Naive thymus-derived CD4-positive, alpha-beta T cell (primary cell): ENCODE results near the gene CCR3. TPM values are rescaled to one million over a fixed set of nuclear protein-coding genes. Genes with fewer than 3 reads are reported as not detected.

Source experiments
- ATAC-seq: fragments of 150-1000 bp; cut with Tn5 transposase; 2 replicates; pipeline ENCODE4 v1.10.0; 2021; ENCODE audit warnings: mild to moderate bottlenecking, moderate library complexity
- CTCF ChIA-PET: fragments of 350-600 bp; sonication (Branson Sonifier 250); formaldehyde crosslinking; loops from one replicate; lab custom pipeline; 2021; ENCODE audit warnings: antibody characterized with exemption; lab: Charles Lee
- POLR2A ChIA-PET: fragments of 350-600 bp; sonication (Branson Sonifier 250); formaldehyde crosslinking; loops from one replicate; lab custom pipeline; 2021; ENCODE audit warnings: antibody characterized with exemption, inconsistent platforms; lab: Charles Lee
- DNase-seq, 9 donors: peaks; one replicate each; pipeline versions ENCODE4 v3.0.0 to v3.0.0-alpha.2; 2020 to 2022; ENCODE audit warnings: mixed read lengths in 1 of 9
- H3K27ac ChIP-seq: one replicate; pipeline ENCODE4 v1.7.0; 2013; ENCODE audit warnings: mild to moderate bottlenecking, low read depth, low read length, moderate library complexity
- H3K27me3 ChIP-seq, 2 donors: one replicate each; pipeline ENCODE4 v1.7.0; 2013; ENCODE audit warnings: low read length in 2 of 2, mild to moderate bottlenecking in 2 of 2, moderate library complexity in 2 of 2; ENCODE audit not compliant: control insufficient read depth in 2 of 2, insufficient read depth in 2 of 2
- H3K36me3 ChIP-seq, 3 experiments: 1 replicate in 2 of 3; 2 replicates in 1 of 3; pipeline ENCODE4 v1.7.0; 2013; ENCODE audit warnings: low read length in 3 of 3, mild to moderate bottlenecking in 3 of 3, moderate library complexity in 1 of 3; ENCODE audit not compliant: insufficient read depth in 3 of 3, control insufficient read depth in 2 of 3
- H3K4me1 ChIP-seq, 2 donors: one replicate each; pipeline ENCODE4 v1.7.0; 2013; ENCODE audit warnings: low read length in 2 of 2, mild to moderate bottlenecking in 2 of 2, moderate library complexity in 1 of 2; ENCODE audit not compliant: control insufficient read depth in 2 of 2, insufficient read depth in 2 of 2
- H3K4me3 ChIP-seq: 2 replicates; pipeline ENCODE4 v1.7.0; 2013; ENCODE audit warnings: mild to moderate bottlenecking, low read length
- H3K9me3 ChIP-seq, 3 experiments: 1 replicate in 2 of 3; 2 replicates in 1 of 3; pipeline ENCODE4 v1.7.0; 2013; ENCODE audit warnings: low read length in 3 of 3; ENCODE audit not compliant: control insufficient read depth in 2 of 3
- H3K27ac Mint-ChIP-seq, 9 donors: one replicate each; pipeline ENCODE4 v1.8.0; 2020 to 2022; ENCODE audit warnings: mixed read lengths in 9 of 9, mild to moderate bottlenecking in 8 of 9, moderate library complexity in 5 of 9, inconsistent platforms in 2 of 9
- H3K27me3 Mint-ChIP-seq, 5 donors: one replicate each; pipeline ENCODE4 v1.8.0; 2021 to 2022; ENCODE audit warnings: mixed read lengths in 5 of 5, mild to moderate bottlenecking in 1 of 5
- H3K36me3 Mint-ChIP-seq, 5 donors: one replicate each; pipeline ENCODE4 v1.8.0; 2020 to 2022; ENCODE audit warnings: mixed read lengths in 5 of 5, mild to moderate bottlenecking in 3 of 5, inconsistent platforms in 1 of 5
- H3K4me1 Mint-ChIP-seq, 7 donors: one replicate each; pipeline ENCODE4 v1.8.0; 2020 to 2022; ENCODE audit warnings: mixed read lengths in 7 of 7, mild to moderate bottlenecking in 3 of 7, inconsistent platforms in 1 of 7
- H3K4me3 Mint-ChIP-seq, 10 donors: one replicate each; pipeline ENCODE4 v1.8.0; 2020 to 2022; ENCODE audit warnings: mild to moderate bottlenecking in 10 of 10, mixed read lengths in 10 of 10, moderate library complexity in 6 of 10, inconsistent platforms in 2 of 10
- H3K9me3 Mint-ChIP-seq, 11 donors: one replicate each; pipeline ENCODE4 v1.8.0; 2020 to 2022; ENCODE audit warnings: mixed read lengths in 11 of 11, mild to moderate bottlenecking in 4 of 11, inconsistent platforms in 1 of 11, moderate library complexity in 1 of 11
- intact Hi-C, 2 donors: fragments of 100-400 bp; cut with micrococcal nuclease; formaldehyde crosslinking; loops; one replicate each; pipeline ENCODE4 v1.15.1; 2023
- polyA plus RNA-seq, 2 donors: library from polyadenylated mRNA; unstranded; fragments of 300-500 nt; fragmentation: Illumina TruSeq; gene quantifications; one replicate each; pipeline ENCODE4 v1.2.3, GENCODE V29; 2021
- total RNA-seq, 6 experiments: library from RNA in 5 of 6; stranded (reverse) in 5 of 6; gene quantifications; 1 replicate in 5 of 6; 2 replicates in 1 of 6; pipeline ENCODE4 v1.2.3 and lab custom pipeline; 2021 to 2026

Gene CCR3
- total and polyA plus RNA-seq, 7 experiments from 2014 or later: 0.17 to 7.4 (median 2.4) TPM; not detected in 4

GRCh38 chr3:46208167-46208704 is 34.0 kb upstream of the CCR3 start, which contains the start of gene CCR1:
Gene CCR1, minus strand, starts transcription at chr3:46208313. Its CDS starts 4,000 bp downstream, at chr3:46204313.
- Mint-ChIP-seq H3K4me1 (peaks cover 8 to 64% (median 24%) of the 10 kb centered on the region in 7 donors), H3K4me3 (peak within 1 kb of the TSS in 4 of 10 donors; percentile 8 to 72 (median 41)), H3K9me3 (no peaks in the 10 kb centered on the region), H3K36me3 (peaks cover 0 to 36% (median 0%) of the 10 kb centered on the region in 5 donors), H3K27me3 (peaks cover 0 to 2% (median 0%) of the 10 kb centered on the region in 5 donors), H3K27ac (peak within 1 kb of the TSS in 8 of 9 donors; percentile 5 to 93 (median 57))
- H3K27me3 ChIP-seq: no peaks in the 10 kb centered on the region
- no peak within 1 kb of the TSS for H3K4me3 ChIP-seq
- ATAC-seq: peak; percentile 72
- H3K36me3 ChIP-seq: no peaks in the 10 kb centered on the region
- peaks cover 13 to 44% of the 10 kb centered on the region in 2 donors for H3K4me1 ChIP-seq
- POLR2A ChIA-PET: interaction anchor here (1.0 kb wide), 1 partner anchor 9 kb away, joined by 3 read pairs; no protein-coding TSS in a partner anchor
- peak in 2 of 9 donors; percentile 0 to 64 for DNase-seq
- CTCF ChIA-PET: no interaction called here
- intact Hi-C loops: loop anchor here in 1 of 2 donors (1.0 to 2.0 kb wide), 4 partner anchors 110 to 269 kb away; no protein-coding TSS in a partner anchor
- no peaks in the 10 kb centered on the region for H3K9me3 ChIP-seq
- H3K27ac ChIP-seq: no peak within 1 kb of the TSS

- Histone ChIP-seq H3K27ac (no peak overlapping the region), H3K4me1 (peaks cover 21 to 52% of the 10 kb centered on the region in 2 donors), H3K9me3 (no peaks in the 10 kb centered on the region), H3K27me3 (no peaks in the 10 kb centered on the region), H3K36me3 (no peaks in the 10 kb centered on the region), H3K4me3 (no peak overlapping the region)
- Mint-ChIP-seq H3K9me3 (no peaks in the 10 kb centered on the region), H3K4me1 (peaks cover 8 to 62% (median 23%) of the 10 kb centered on the region in 7 donors), H3K27me3 (peaks cover 0 to 2% (median 0%) of the 10 kb centered on the region in 5 donors), H3K4me3 (peak overlapping the region in 1 of 10 donors; percentile 72), H3K36me3 (peaks cover 0 to 27% (median 0%) of the 10 kb centered on the region in 5 donors), H3K27ac (peak overlapping the region in 7 of 9 donors; percentile 5 to 93 (median 56))
- intact Hi-C loops: loop anchor here in 1 of 2 donors (2.0 kb wide), 1 partner anchor 270 kb away; no protein-coding TSS in a partner anchor
- DNase-seq (no peak), ATAC-seq (no peak)
- POLR2A ChIA-PET: interaction anchor here (0.9 kb wide), 1 partner anchor 11 kb away, joined by 3 read pairs; no protein-coding TSS in a partner anchor
- CTCF ChIA-PET: no interaction called here
Measured at GRCh38 chr3:46209053-46209452, 33.2 kb upstream of the CCR3 start.

GRCh38 chr3:46209746-46210470 is 32.4 kb upstream of the CCR3 start:
- intact Hi-C loops: loop anchor here (2.0 to 5.0 kb wide), 2 partner anchors 113 to 271 kb away; no protein-coding TSS in a partner anchor
- H3K4me3 Mint-ChIP-seq: no peak overlapping the region

GRCh38 chr3:46212101-46212500 is 30.2 kb upstream of the CCR3 start:
- CTCF ChIA-PET: no interaction called here
- H3K27ac ChIP-seq: no peak overlapping the region
- no peak overlapping the region for H3K27ac Mint-ChIP-seq
- H3K9me3 Mint-ChIP-seq: peaks cover 0 to 4% (median 0%) of the 10 kb centered on the region in 11 donors
- peaks cover 0 to 8% (median 0%) of the 10 kb centered on the region in 5 donors for H3K27me3 Mint-ChIP-seq
- intact Hi-C loops: loop anchor here (2.0 to 5.0 kb wide), 2 partner anchors 65 to 115 kb away; no protein-coding TSS in a partner anchor
- H3K4me1 Mint-ChIP-seq: peaks cover 8 to 45% (median 21%) of the 10 kb centered on the region in 7 donors
- no peak overlapping the region for H3K4me3 ChIP-seq
- H3K9me3 ChIP-seq: no peaks in the 10 kb centered on the region
- no peak for ATAC-seq
- H3K4me3 Mint-ChIP-seq: no peak overlapping the region
- no peak for DNase-seq
- H3K36me3 Mint-ChIP-seq: peaks cover 0 to 18% (median 0%) of the 10 kb centered on the region in 5 donors
- POLR2A ChIA-PET: no interaction called here
- no peaks in the 10 kb centered on the region for H3K27me3 ChIP-seq
- H3K36me3 ChIP-seq: no peaks in the 10 kb centered on the region
- H3K4me1 ChIP-seq: peaks cover 23 to 43% of the 10 kb centered on the region in 2 donors

More at GRCh38 chr3:46209746-46210470, 32.4 kb upstream of the CCR3 start:
- Histone ChIP-seq H3K4me3 (no peak overlapping the region), H3K27ac (no peak overlapping the region), H3K36me3 (no peaks in the 10 kb centered on the region), H3K4me1 (peaks cover 23 to 58% of the 10 kb centered on the region in 2 donors), H3K9me3 (no peaks in the 10 kb centered on the region), H3K27me3 (no peaks in the 10 kb centered on the region)
- Mint-ChIP-seq H3K27me3 (peaks cover 0 to 2% (median 0%) of the 10 kb centered on the region in 5 donors), H3K4me1 (peaks cover 8 to 58% (median 23%) of the 10 kb centered on the region in 7 donors), H3K9me3 (no peaks in the 10 kb centered on the region), H3K27ac (peak overlapping the region in 4 of 9 donors; percentile 11 to 64 (median 36)), H3K36me3 (peaks cover 0 to 24% (median 0%) of the 10 kb centered on the region in 5 donors)
- no peak for DNase-seq
- CTCF ChIA-PET: no interaction called here
- POLR2A ChIA-PET: interaction anchor here (0.9 kb wide), 1 partner anchor 12 kb away, joined by 3 read pairs; no protein-coding TSS in a partner anchor
- ATAC-seq: no peak

DNA sequence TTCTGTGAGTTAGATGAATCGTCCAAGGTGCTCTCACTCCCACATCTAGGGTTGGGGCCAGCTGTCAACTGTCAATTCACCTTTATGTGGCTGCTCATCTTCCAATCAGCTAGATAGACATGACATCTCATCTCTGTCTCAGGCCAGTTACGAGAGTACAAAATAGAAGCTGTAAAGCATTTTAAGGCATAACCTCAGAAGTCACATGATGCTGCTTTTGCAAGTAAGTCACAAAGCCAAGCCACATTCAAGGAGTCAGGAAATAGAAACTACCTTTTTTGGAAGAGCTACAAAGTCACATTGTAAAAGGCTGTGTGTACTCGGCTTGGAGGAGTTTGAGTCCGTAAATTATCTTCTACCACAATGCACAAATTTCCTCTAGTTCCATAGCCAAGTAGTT is 29.1 kb upstream of the CCR3 start:
- peaks cover 0 to 23% (median 0%) of the 10 kb centered on the region in 5 donors for H3K36me3 Mint-ChIP-seq
- POLR2A ChIA-PET: no interaction called here
- H3K27ac ChIP-seq: no peak overlapping the region

DNA sequence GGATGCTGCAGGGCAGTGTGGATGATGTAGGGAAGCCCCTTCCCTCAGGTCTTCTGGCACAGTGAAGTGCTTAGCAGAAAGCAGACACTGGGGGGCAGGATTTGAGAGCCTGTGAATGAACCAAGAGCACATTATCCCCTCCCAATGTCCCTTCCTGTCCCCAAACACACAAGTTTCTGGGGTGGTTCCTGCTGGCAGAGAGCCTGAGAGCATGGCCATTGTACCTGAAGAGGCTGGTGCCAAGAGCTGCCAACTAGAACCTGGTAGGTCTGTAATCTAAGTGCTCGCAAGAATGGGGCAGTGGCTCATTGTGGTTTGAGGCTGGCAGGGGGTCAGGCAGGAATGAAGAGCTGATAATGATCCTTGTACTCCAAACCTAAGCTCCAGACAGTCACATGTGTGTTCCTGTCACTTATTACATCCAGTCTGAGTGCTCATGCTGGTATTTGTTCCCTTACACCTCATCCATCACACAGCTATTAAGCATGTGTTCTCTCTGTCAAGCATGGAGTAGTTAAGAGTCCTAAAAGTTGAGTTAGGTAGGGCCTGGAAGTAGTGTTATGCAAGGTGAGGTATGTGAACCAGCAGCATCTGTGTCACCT is 27.4 kb upstream of the CCR3 start:
- Histone ChIP-seq H3K4me1 (peaks cover 14 to 26% of the 10 kb centered on the region in 2 donors), H3K27me3 (no peaks in the 10 kb centered on the region), H3K27ac (no peak overlapping the region), H3K36me3 (no peaks in the 10 kb centered on the region), H3K4me3 (no peak overlapping the region), H3K9me3 (no peaks in the 10 kb centered on the region)
- DNase-seq (no peak), ATAC-seq (peak; percentile 27)
- peaks cover 0 to 27% (median 0%) of the 10 kb centered on the region in 7 donors for H3K4me1 Mint-ChIP-seq
- peaks cover 0 to 13% (median 2%) of the 10 kb centered on the region in 11 donors for H3K9me3 Mint-ChIP-seq
- no peak overlapping the region for H3K27ac Mint-ChIP-seq
- peaks cover 0 to 34% (median 0%) of the 10 kb centered on the region in 5 donors for H3K36me3 Mint-ChIP-seq
- ChIA-PET POLR2A (no interaction called here), CTCF (interaction anchor here (0.7 kb wide), 1 partner anchor 139 kb away, joined by 4 read pairs; no protein-coding TSS in a partner anchor)
- peaks cover 0 to 31% (median 0%) of the 10 kb centered on the region in 5 donors for H3K27me3 Mint-ChIP-seq
- intact Hi-C loops: loop anchor here (1.0 to 5.0 kb wide), 2 partner anchors 118 to 157 kb away; no protein-coding TSS in a partner anchor
- H3K4me3 Mint-ChIP-seq: no peak overlapping the region

More for the DNA sequence above, 29.1 kb upstream of the CCR3 start:
- peak; percentile 70 for ATAC-seq
- Mint-ChIP-seq H3K27me3 (peaks cover 0 to 17% (median 0%) of the 10 kb centered on the region in 5 donors), H3K27ac (no peak overlapping the region), H3K9me3 (peaks cover 0 to 5% (median 0%) of the 10 kb centered on the region in 11 donors), H3K4me1 (peaks cover 3 to 42% (median 14%) of the 10 kb centered on the region in 7 donors), H3K4me3 (no peak overlapping the region)
- peak in 6 of 9 donors; percentile 27 to 49 (median 41) for DNase-seq
- intact Hi-C loops: loop anchor here (2.0 to 5.0 kb wide), 2 partner anchors 64 to 116 kb away; no protein-coding TSS in a partner anchor
- H3K27me3 ChIP-seq: no peaks in the 10 kb centered on the region
- H3K36me3 ChIP-seq: no peaks in the 10 kb centered on the region
- H3K4me1 ChIP-seq: peaks cover 17 to 32% of the 10 kb centered on the region in 2 donors
- no peaks in the 10 kb centered on the region for H3K9me3 ChIP-seq
- H3K4me3 ChIP-seq: peak overlapping the region; percentile 1
- CTCF ChIA-PET: interaction anchor here (0.8 to 1.1 kb wide), 4 partner anchors 17 to 191 kb away, joined by 3 read pairs; no protein-coding TSS in a partner anchor
